Progenitor cell of endocrine pancreas (in vitro differentiated cells): ENCODE data around the gene OR52E1. TPM values are rescaled to one million over a fixed set of nuclear protein-coding genes. Genes with fewer than 3 reads are reported as not detected.

Experiments
- DNase-seq: peaks from one replicate; pipeline ENCODE4 v3.0.0; 2021; ENCODE audit warnings: low spot score; ENCODE audit not compliant: unreplicated experiment
- H3K27ac Mint-ChIP-seq: 2 replicates; pipeline ENCODE4 v1.8.0; 2021; ENCODE audit warnings: mild to moderate bottlenecking, moderate library complexity, mixed read lengths
- H3K27me3 Mint-ChIP-seq: 2 replicates; pipeline ENCODE4 v1.8.0; 2021; ENCODE audit warnings: mixed read lengths
- H3K36me3 Mint-ChIP-seq: 2 replicates; pipeline ENCODE4 v1.8.0; 2022; ENCODE audit warnings: mixed read lengths; ENCODE audit not compliant: insufficient read depth
- H3K4me1 Mint-ChIP-seq: 2 replicates; pipeline ENCODE4 v1.8.0; 2021; ENCODE audit warnings: low read depth, mixed read lengths
- H3K4me3 Mint-ChIP-seq: 2 replicates; pipeline ENCODE4 v1.8.0; 2021; ENCODE audit warnings: low read depth, mild to moderate bottlenecking, moderate library complexity, mixed read lengths
- H3K9me3 Mint-ChIP-seq: 2 replicates; pipeline ENCODE4 v1.8.0; 2021; ENCODE audit warnings: low read depth, mixed read lengths
- CTCF ChIP-seq: fragments of 200-600 bp; sonication (generic); IDR thresholded peaks from one replicate; pipeline ENCODE4 v1.5.0; 2021; ENCODE audit warnings: antibody characterized with exemption, mild to moderate bottlenecking; ENCODE audit not compliant: unreplicated experiment
- long read RNA-seq: library from polyadenylated mRNA; unstranded; transcript quantifications from one replicate; pipeline ENCODE4 v2.0.0, GENCODE V29; 2020
- total RNA-seq: library from RNA; stranded (reverse); gene quantifications from 2 replicates; pipeline ENCODE4 v1.2.1, GENCODE V29; 2021

OR52E1 gene
- total RNA-seq: not detected in 2 replicates
- long read RNA-seq: 0 reads

- no peak for DNase-seq
- TF ChIP-seq CTCF: no peak
- H3K4me3 Mint-ChIP-seq: no peak within 1 kb of the TSS
Observed at GRCh38 chr11:5069272-5069671, at the start of gene OR52E1. OR52E1 (plus strand) TSS chr11:5069572.

GRCh38 chr11:5021996-5022395, 47.4 kb upstream of the OR52E1 start:
- Mint-ChIP-seq H3K4me1 (no peaks in the 10 kb centered on the region), H3K9me3 (peaks cover 16% of the 10 kb centered on the region), H3K36me3 (no peaks in the 10 kb centered on the region), H3K4me3 (no peak overlapping the region), H3K27me3 (no peaks in the 10 kb centered on the region), H3K27ac (no peak overlapping the region)
- no peak for TF ChIP-seq CTCF
- DNase-seq: no peak

More at GRCh38 chr11:5069272-5069671, at the start of gene OR52E1:
- Mint-ChIP-seq H3K27ac (no peak within 1 kb of the TSS), H3K4me1 (no peaks in the 10 kb centered on the region), H3K9me3 (no peaks in the 10 kb centered on the region), H3K27me3 (peaks cover 2% of the 10 kb centered on the region), H3K36me3 (no peaks in the 10 kb centered on the region)

DNA sequence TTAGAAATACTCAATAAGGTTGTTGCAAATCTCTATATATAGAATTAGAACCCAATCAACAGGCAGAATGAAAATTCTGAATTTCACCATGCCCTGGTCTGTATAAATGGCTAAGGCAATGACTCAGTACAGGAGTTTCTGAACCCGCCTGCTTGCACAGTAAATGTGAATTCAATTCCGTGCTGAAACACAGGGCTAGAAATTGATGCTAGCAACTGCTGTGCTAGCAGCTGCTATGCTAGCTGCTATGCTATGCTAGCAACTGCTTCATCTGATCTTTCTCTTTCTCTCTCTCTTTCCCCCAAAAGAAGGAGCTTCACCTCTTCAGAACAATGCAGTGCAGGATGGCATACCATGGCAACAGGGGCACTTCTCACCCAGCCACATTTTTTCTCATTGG, 32.7 kb upstream of the OR52E1 start:
- Mint-ChIP-seq H3K4me3 (no peak overlapping the region), H3K9me3 (no peaks in the 10 kb centered on the region), H3K27ac (no peak overlapping the region), H3K27me3 (no peaks in the 10 kb centered on the region), H3K4me1 (no peaks in the 10 kb centered on the region), H3K36me3 (no peaks in the 10 kb centered on the region)
- no peak for TF ChIP-seq CTCF
- no peak for DNase-seq

- Mint-ChIP-seq H3K27ac (no peak overlapping the region), H3K9me3 (no peaks in the 10 kb centered on the region), H3K4me1 (no peaks in the 10 kb centered on the region), H3K27me3 (no peaks in the 10 kb centered on the region), H3K36me3 (no peaks in the 10 kb centered on the region), H3K4me3 (no peak overlapping the region)
- no peak for DNase-seq
- TF ChIP-seq CTCF: no peak
Observed at GRCh38 chr11:5037926-5038325, 31.4 kb upstream of the OR52E1 start.

GRCh38 chr11:5038341-5038740, 31.0 kb upstream of the OR52E1 start:
- Mint-ChIP-seq H3K9me3 (no peaks in the 10 kb centered on the region), H3K4me3 (no peak overlapping the region), H3K4me1 (no peaks in the 10 kb centered on the region), H3K27ac (no peak overlapping the region), H3K36me3 (no peaks in the 10 kb centered on the region), H3K27me3 (no peaks in the 10 kb centered on the region)
- no peak for TF ChIP-seq CTCF
- no peak for DNase-seq
